MG63 (cell line): ENCODE data around the gene TNKS1BP1. TPM values are rescaled to one million over a fixed set of nuclear protein-coding genes. Genes with fewer than 3 reads are reported as not detected.
"Not testable (repeated sequence)": the region's sequence is repeated elsewhere in the genome, so short reads cannot be mapped to it uniquely, and the experiment has no call there.

Experiments
- DNase-seq: peaks from one replicate; pipeline ENCODE4 v3.0.0-alpha.2; 2020
- H3K27me3 ChIP-seq: fragments of 250-450 bp; sonication (Bioruptor Pico); 2 replicates; pipeline ENCODE4 v1.5.1; 2020; ENCODE audit warnings: mild to moderate bottlenecking, moderate library complexity
- H3K36me3 ChIP-seq: fragments of 250-450 bp; sonication (Bioruptor Pico); 2 replicates; pipeline ENCODE4 v1.5.1; 2020; ENCODE audit warnings: mild to moderate bottlenecking, moderate library complexity
- H3K4me3 ChIP-seq: fragments of 250-450 bp; sonication (Bioruptor Pico); 2 replicates; pipeline ENCODE4 v1.5.1; 2020; ENCODE audit warnings: mild to moderate bottlenecking, moderate library complexity
- H3K9me3 ChIP-seq: fragments of 250-450 bp; sonication (Bioruptor Pico); 2 replicates; pipeline ENCODE4 v1.5.1; 2020; ENCODE audit warnings: mild to moderate bottlenecking, moderate library complexity
- total RNA-seq: library from RNA; depleted of rRNA; stranded (reverse); fragments of >200 nt; shearing (Covaris generic); gene quantifications from 2 replicates; pipeline ENCODE4 v1.2.3, GENCODE V29; 2014; ENCODE audit warnings: low replicate concordance

The TNKS1BP1 gene
- total RNA-seq, 1 experiment from 2014 or later, result 86.8 TPM

- H3K27me3 ChIP-seq, result no peaks in the 10 kb centered on the region
- DNase-seq, result peak; percentile 68
- H3K36me3 ChIP-seq, result peaks cover 21% of the 10 kb centered on the region
- H3K4me3 ChIP-seq, result no peak overlapping the region
- H3K9me3 ChIP-seq, result peaks cover 2% of the 10 kb centered on the region; the same call in 1 of the 2 replicates
Measured at GRCh38 chr11:57294225-57295131, 30.3 kb downstream of the TNKS1BP1 start.

- Histone ChIP-seq H3K36me3 (no peaks in the 10 kb centered on the region), H3K27me3 (no peaks in the 10 kb centered on the region), H3K9me3 (no peaks in the 10 kb centered on the region), H3K4me3 (no peak overlapping the region)
- DNase-seq, result no peak
Measured at GRCh38 chr11:57290288-57290687, 34.5 kb downstream of the TNKS1BP1 start.

GRCh38 chr11:57288771-57289579, 35.8 kb downstream of the TNKS1BP1 start:
- Histone ChIP-seq H3K4me3 (no peak overlapping the region), H3K36me3 (no peaks in the 10 kb centered on the region), H3K27me3 (no peaks in the 10 kb centered on the region), H3K9me3 (no peaks in the 10 kb centered on the region)
- DNase-seq, result peak; percentile 69

- Histone ChIP-seq H3K27me3 (no peaks in the 10 kb centered on the region), H3K36me3 (no peaks in the 10 kb centered on the region), H3K4me3 (no peak overlapping the region), H3K9me3 (no peaks in the 10 kb centered on the region)
- DNase-seq, result no peak
Measured at GRCh38 chr11:57287884-57288283, 36.9 kb downstream of the TNKS1BP1 start.

GRCh38 chr11:57283231-57283990, 41.3 kb downstream of the TNKS1BP1 start:
- H3K9me3 ChIP-seq, result no peaks in the 10 kb centered on the region
- no peaks in the 10 kb centered on the region for H3K36me3 ChIP-seq
- no peak overlapping the region for H3K4me3 ChIP-seq
- DNase-seq, result no peak
- H3K27me3 ChIP-seq, result no peaks in the 10 kb centered on the region

- not testable (repeated sequence) for DNase-seq, H3K36me3 ChIP-seq, H3K4me3 ChIP-seq
Measured at GRCh38 chr11:57281546-57281945, 43.2 kb downstream of the TNKS1BP1 start.

GRCh38 chr11:57279116-57279515, 45.6 kb downstream of the TNKS1BP1 start:
- H3K9me3 ChIP-seq, result no peaks in the 10 kb centered on the region
- DNase-seq, result no peak

More at GRCh38 chr11:57281546-57281945, 43.2 kb downstream of the TNKS1BP1 start:
- H3K9me3 ChIP-seq, H3K27me3 ChIP-seq: not testable (repeated sequence)

GRCh38 chr11:57278721-57279095, 46.0 kb downstream of the TNKS1BP1 start:
- DNase-seq, result no peak
- Histone ChIP-seq H3K36me3 (no peaks in the 10 kb centered on the region), H3K27me3 (no peaks in the 10 kb centered on the region), H3K9me3 (no peaks in the 10 kb centered on the region), H3K4me3 (no peak overlapping the region)

More at GRCh38 chr11:57279116-57279515, 45.6 kb downstream of the TNKS1BP1 start:
- Histone ChIP-seq H3K4me3 (no peak overlapping the region), H3K27me3 (no peaks in the 10 kb centered on the region), H3K36me3 (no peaks in the 10 kb centered on the region)

- Histone ChIP-seq H3K27me3 (no peaks in the 10 kb centered on the region), H3K9me3 (no peaks in the 10 kb centered on the region), H3K36me3 (no peaks in the 10 kb centered on the region), H3K4me3 (no peak overlapping the region)
- DNase-seq, result peak; percentile 75
Measured at GRCh38 chr11:57277845-57278720, 46.7 kb downstream of the TNKS1BP1 start.

- no peak for DNase-seq
- H3K4me3 ChIP-seq, result no peak overlapping the region
- no peaks in the 10 kb centered on the region for H3K9me3 ChIP-seq
- no peaks in the 10 kb centered on the region for H3K36me3 ChIP-seq
- H3K27me3 ChIP-seq, result no peaks in the 10 kb centered on the region
Measured at GRCh38 chr11:57276971-57277675, 47.6 kb downstream of the TNKS1BP1 start.

GRCh38 chr11:57276169-57276970, 48.4 kb downstream of the TNKS1BP1 start:
- Histone ChIP-seq H3K9me3 (no peaks in the 10 kb centered on the region), H3K27me3 (no peaks in the 10 kb centered on the region), H3K4me3 (no peak overlapping the region), H3K36me3 (no peaks in the 10 kb centered on the region)
- DNase-seq, result no peak

GRCh38 chr11:57275582-57275981, 49.2 kb downstream of the TNKS1BP1 start:
- no peak overlapping the region for H3K4me3 ChIP-seq
- no peaks in the 10 kb centered on the region for H3K27me3 ChIP-seq
- no peaks in the 10 kb centered on the region for H3K36me3 ChIP-seq
- no peaks in the 10 kb centered on the region for H3K9me3 ChIP-seq
- no peak for DNase-seq

- no peak for DNase-seq
- Histone ChIP-seq H3K27me3 (no peaks in the 10 kb centered on the region), H3K36me3 (no peaks in the 10 kb centered on the region), H3K9me3 (no peaks in the 10 kb centered on the region), H3K4me3 (no peak overlapping the region)
Measured at GRCh38 chr11:57274904-57275498, 49.8 kb downstream of the TNKS1BP1 start.

- Histone ChIP-seq H3K9me3 (no peaks in the 10 kb centered on the region), H3K36me3 (no peaks in the 10 kb centered on the region), H3K4me3 (no peak overlapping the region), H3K27me3 (no peaks in the 10 kb centered on the region)
- DNase-seq, result no peak
Measured at GRCh38 chr11:57273448-57274058, 51.2 kb downstream of the TNKS1BP1 start.
